Suppressor macrophage (primary cell): ENCODE results near the gene METTL25.
A peak's percentile ranks its signal among the peaks of the same experiment; 100 is the strongest.

Experiments
- DNase-seq, 4 experiments: peaks; one replicate each; pipeline ENCODE4 v3.0.0-alpha.2; 2020 to 2022

METTL25 gene

DNA sequence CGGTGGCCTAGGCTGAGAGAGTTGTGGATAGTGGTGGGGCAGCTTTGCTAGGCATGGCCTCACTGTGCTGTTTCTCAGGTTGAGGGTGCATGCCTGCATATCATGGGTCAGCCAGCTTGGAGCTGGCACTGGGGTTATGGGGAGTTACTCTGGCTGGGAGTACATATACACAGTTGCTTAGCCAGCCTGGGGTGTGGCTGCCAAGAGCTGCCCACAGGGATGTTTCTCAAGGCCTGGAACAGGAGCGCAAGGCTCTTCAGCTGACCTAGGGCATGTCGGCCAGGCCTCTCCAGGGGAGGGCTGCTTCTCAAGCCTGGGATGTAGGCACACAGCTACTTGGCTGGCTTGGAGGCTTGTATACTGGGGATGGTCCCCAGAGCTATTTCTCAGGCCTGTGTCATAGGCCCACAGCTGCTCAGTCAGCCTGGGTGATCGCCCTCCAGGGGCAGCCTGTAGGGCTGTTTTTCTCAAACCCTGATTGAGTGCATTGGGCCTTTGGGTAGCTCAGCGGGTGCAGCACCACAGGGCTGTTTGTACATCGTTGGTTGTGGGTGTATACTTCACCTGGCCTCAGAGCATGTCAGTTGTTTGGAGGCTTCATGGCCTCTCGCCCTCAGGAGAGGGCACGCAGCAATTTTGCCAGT lies 114.9 kb downstream of the METTL25 start:
- DNase-seq = no peak

DNA sequence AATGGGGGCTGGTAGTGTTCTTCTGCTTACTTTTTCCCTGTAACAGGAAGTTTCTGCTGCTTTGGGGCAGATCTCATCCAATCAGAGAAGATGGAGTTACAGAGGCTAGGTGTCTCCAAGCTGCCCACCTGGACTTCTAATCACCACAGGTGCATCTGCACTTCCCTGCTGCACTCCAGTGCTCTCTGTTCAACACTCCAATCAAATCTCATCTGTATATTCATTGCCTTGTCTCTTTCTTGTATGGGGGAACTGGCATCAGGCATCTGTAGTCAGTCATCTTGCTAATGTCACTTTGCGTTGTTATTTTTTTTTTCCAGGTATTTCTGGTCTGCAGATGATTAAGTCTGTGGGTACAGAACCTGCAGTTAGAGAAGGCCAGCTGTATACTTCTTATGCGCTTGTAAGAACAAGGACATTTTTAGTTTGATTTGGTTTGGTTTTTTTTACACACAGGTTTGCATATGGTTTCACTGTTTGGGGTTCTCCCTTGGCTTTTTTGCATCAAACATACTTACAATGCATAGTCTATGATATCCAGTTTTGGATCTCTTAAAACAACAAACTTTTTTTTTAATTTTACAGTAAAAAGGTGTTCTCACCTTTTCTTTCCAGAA lies 116.0 kb downstream of the METTL25 start:
- no peak for DNase-seq

DNA sequence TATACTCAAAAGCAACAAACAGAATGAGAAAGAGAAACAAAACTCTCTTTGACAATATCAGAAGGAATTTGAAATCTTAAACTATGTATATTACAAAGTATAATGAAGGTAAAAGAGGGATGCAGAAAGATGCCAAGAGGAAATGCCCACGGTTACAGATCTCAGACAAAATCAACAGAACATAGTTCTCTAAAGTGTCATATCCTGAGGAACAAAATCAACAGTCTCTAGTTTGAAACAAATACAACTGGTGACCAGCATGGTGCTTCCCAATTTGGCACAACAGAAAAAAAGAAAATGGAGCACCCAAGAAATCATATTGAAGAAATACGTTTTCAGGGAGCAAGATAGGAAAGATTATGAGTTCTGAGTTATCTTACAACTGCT lies 116.5 kb downstream of the METTL25 start:
- DNase-seq = no peak

DNA sequence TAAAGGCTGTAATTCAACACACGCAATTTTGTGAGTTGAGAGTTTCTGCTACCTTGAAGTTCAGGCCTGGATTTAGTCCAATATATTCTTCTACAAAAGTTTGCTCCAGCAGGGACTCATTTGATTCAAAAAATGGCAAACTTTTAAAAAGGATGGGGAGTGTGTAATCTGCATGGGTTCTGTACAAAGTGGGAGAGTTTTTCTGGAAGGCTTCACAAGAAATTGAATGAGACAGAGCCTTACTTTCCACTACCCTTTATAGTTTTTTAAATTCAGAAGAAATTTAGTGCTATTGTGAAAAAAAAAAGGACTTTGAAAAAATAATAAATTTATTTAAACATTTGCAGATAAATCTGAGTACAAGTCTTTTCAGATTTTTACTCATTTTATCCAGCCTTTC lies 116.9 kb downstream of the METTL25 start:
- no peak for DNase-seq

DNA sequence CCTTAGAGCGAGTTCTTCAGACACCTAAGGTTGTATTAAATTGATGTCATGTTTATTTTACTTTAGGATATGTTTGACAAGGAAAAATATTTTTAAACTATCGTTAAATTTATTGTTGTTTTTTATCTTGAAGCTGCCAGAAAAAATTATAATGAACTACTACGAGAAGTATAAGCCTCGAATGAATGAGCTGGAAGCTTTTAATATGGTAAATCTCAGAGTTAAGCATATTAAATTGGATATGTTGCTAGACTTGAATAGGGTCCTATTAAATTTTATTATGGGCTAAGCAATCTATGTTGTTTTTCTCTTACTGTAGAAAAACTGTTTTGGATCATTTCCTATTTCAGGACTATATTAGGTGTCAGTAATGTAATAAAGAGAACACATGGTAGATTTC lies 118.2 kb downstream of the METTL25 start:
- no peak for DNase-seq

DNA sequence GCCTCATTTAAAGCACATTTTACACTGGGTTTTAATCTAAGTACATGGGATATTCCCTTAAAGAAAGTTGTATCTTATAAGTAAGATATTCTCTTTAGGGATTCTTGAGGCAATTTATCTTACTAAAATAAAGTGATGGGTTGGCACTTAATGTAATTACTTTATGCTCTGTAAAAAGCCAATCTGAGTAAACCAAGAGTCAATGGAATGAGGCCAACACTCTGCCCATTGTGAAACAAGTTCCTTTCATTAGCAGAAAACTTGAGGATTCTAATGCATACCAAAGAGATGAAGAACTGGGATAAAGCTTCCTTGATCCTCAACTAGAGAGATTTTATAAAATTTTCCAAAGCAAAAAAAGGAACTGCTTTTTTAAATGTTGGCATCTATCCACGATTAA lies 121.2 kb downstream of the METTL25 start:
- no peak for DNase-seq

DNA sequence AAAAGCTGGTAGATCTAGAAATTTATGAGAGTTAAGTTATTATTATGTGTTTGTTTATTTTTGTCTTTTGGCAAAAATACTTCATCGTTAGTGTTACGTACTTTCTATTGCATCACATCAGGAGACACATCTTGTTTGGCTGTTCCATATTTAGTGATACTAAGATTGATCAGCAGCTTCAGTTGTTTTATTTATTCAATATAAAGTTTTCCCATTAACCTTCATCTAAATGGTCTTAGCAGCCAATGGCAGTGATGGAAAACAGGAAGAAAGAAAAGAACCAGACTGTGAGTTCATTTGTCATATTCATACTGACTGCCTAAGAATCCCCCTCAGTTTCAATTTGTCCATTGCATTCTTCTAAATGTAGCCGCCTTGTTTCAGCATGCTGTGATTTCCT lies 122.3 kb downstream of the METTL25 start:
- DNase-seq = no peak

DNA sequence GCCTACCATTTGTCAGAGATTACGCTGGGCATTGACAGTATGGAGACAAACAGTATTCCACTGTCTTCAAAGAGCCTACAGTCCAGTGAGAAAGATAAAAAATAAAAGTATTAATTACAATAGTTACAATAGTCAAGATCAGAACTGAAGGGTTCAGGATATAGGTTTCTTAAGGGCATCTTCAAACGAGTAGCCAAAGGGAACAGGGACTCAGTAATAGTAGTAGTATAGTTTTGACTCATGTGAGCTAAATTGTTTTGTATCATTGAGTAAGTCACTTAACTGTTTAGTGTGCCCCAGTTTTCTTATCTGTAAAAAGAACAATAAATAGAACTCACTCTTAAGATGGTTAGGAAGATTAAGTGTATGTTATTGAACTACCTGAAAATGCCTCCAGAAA lies 123.6 kb downstream of the METTL25 start:
- no peak for DNase-seq

DNA sequence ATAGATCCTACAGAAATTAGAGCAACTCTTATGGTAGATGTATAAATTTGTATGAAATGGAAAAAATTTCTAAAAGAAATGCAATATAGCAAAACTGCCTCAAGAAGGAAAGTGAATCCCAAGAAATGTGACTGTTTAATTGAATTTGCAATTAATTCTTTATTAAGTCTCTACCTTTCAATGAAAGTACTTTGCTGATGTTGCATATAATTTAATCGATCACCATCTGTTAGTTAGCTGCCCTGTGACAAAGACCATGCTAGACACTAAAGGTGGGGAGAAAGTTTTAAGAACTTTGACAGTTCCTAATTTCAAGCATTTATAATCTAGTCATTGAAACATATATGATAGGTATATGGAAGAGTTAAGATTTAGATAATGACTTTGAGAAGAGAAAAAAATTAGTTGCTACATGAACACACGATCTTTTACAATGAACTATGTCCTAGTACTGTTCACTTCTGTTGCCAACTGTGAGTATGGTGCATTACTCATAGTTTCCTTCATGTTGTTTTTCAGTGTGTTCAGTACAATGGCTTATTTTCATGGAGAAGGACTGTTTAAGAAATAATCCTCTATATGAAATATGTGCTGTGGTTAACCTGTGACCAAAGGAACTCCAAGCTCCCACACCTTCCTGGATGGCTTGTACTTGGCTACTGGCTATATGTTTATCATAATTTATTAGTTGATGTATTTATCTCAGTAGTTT lies 128.4 kb downstream of the METTL25 start:
- DNase-seq = no peak

DNA sequence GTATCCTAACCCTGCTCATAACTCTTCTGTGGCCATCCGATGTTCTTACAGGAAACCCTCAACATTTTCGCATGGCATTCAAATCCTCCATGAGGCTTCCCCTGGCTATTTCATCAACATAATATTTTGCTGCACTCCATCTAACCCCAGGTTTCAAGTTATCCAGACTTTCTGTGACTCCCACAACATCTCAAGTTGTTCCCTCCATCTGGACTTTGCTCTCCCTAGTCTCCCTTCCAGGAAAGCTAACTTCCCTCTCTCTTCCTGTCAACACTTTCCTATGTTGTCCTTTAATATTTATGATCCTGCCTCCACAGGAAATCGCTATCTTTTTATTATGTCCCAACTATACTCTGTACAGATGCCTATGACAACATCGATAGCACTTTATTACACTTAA lies 146.1 kb downstream of the METTL25 start:
- no peak for DNase-seq

DNA sequence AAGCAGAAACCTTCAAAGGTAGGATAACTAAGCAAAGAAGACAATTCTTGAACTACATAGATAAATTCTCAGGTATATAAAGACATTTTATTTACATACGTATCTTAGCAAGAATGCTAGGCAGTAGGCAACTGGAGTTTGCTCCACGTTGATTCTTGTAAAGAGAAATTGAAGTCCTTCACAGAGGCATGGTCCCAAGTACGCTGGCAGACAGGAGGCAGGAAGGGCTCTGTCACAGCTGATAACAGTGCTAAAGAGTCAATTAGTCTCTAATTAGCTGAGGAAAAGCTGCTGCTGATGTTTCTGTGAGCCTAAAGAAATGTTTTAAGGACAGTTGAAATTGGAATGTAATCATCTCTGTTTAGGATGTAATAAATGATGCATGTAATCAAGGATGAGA lies 146.8 kb downstream of the METTL25 start:
- DNase-seq = no peak

DNA sequence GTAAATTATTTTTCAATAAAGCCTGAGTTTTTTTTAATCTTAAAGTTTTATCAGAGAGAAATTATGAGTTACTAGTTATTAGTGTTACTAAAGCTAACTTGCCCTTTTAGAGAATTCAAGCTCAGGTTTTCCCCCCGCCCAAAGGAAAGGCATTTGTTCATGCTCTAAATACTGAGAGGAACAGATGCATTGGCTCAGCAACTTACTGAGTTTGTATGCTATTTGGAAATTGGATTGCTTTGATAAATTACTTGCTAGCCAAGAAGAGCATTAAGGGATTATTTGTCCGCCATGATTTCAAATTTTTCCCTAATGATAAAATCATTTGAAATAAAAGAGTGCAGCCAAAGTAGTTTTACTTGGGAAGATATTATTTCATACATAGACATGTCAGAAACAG lies 149.4 kb downstream of the METTL25 start:
- no peak for DNase-seq

DNA sequence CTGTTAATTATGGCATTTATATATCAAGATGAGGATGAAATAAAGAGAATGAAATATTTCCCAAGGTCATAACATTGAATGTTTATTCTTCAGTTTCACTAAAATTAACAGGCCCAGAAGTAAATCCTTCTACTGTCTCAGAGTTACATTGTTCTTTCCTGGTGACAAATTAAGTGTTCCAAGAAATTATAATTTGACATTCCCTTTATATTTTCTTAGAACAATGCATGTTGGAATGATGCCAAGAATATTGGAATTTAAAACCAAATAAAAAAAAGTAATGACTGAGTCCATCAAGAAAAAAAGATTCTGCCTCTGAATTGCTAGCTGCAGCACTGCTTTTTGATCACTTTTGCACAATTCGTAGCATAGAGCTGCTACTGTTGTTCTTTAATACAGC lies 152.1 kb downstream of the METTL25 start:
- DNase-seq = no peak

DNA sequence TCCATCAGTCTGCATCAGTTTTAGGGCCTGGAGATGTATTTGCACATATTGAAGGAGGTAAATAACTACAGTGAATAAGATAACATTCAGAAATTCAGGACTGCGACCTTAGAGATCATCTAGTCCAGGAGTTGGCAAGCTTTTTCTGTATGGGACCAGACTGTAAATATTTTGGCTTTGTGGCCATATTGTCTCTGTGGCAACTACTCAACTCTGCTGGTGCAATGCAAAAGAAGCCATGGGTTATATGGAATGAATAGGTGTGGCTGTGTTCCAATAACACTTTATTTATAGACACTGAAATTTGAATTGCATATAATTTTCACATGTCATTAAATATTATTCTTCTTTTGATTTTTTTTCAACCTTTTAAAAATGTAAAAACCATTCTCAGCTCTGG lies 156.6 kb downstream of the METTL25 start:
- no peak for DNase-seq

DNA sequence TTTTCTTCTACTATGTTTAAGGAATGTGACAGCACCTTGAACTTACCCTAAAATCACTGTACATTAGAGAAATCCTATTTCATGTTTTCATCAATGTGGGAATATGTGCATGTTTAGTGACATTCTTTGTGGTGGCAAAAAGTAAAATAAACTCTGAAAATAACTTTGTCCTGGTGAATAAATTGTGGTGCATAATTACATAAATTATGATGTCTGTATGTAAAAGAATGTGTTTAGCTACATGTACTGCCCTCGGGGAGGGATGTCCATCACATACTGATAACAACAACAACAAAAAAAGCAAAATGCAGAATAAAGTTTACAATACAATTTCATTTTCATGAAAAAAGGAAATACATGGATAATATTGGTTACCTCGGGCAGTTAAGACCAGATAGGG lies 157.3 kb downstream of the METTL25 start:
- DNase-seq = no peak

DNA sequence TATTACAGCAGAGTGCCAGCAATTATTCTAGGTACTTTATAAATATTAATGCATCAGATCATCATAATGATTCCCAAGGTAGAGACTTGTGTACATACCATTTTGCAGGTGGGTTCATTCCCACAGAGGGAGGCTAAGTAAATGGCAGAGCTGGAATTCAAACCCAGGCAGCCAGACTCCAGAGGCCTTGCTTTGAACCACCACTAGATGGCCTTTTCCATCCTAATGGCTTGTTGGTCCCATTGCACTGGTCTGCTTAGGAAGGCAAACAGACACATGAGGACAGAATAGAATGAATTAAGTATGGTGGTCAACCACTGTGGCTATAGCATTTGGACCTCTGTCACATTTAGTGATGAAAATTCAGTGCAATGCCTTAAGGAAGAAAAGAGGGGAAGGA lies 158.7 kb downstream of the METTL25 start:
- DNase-seq = peak; percentile 6 to 22 (median 17)

DNA sequence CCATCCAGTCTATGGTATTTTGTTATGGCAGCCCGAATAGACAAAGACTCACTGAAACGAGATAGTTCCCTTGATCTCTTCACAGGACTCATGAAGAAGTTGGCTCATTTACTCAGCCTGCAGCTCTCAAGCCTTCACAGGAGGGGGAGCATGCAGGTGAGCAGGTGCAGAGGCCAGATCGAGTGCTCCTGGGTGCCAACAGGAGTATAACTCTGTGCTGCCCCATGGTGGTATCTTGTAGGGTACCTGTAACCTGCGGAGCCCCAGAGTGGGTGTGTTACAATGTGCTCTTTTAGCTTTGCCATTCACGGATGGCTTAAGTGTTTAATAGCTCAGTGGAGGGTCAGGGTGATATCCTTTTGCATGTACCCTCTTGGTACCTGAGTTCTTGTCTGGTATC lies 159.5 kb downstream of the METTL25 start:
- DNase-seq = no peak

DNA sequence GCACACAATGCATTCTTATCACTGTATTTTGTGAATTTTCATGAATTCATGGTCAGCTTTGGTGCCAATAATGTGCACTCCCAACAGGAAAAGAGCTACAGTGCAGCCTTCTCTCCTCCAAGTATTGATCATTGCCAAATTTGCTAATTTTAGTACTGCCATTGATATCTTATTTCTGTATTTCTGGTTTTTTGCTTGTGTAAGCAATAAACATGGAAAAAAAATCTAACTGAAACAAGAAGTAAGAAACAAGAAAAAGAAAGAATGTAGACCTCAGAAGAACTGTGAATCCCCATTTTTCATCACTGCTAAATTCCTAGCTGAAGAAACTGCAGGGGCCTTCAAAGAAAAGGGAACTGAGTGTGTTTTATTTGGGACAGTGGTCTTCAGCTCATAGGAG lies 161.2 kb downstream of the METTL25 start:
- DNase-seq = no peak

DNA sequence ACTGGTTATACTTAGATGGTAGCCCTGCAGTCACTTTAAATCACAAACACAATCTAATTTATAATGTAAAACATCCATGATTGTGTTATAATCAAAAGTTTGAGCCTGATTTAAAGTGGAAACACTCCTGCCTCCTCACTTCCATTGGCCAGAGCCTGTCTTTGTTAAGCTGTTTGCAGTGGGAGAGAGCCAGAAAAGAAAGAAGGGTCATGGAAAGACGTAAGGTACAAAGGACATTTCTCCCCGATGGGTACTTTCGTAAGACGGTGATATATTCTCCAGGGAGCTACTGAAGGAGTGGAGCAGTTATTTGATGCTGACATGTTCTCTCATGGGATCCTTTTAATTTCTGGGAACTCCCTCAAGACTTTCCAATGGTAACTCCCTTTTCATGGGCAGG lies 164.0 kb downstream of the METTL25 start:
- DNase-seq = no peak

DNA sequence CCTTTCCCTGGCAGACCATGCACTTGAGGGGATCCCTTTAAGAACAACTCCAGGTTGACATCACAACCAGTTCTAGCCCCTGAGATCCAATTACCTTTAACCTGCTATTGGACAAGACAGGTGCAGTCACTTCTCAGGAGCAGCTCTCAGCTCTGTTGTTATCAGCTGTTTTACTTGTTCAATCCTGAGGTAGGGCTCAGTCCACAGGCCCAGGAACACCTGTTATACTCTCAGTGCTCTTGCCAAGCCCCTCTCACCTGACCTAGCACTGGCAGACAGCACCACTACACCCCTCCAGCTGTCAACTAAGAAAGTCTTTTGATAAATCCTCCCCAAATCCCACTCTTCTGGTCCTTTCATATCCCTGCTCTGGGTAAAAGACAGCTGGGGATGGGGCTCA lies 164.4 kb downstream of the METTL25 start:
- DNase-seq = no peak

DNA sequence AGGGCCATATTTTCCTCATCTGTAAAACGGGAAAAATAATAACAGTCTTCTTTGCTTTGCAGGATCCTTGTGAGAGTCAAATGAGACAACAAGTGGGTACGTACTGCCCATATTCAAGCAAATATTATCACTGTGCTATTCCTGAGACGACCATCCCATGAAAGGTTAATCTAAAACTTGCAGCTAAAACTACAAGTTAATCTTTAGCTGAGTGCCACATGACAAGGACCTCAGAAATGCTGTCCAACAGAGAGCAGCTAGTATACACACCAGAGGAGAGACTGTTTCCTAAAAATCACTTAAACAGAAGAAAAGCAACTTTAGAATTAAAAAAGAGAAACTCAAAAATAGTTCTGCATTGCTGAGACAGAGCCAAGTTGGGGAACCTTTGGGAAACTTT lies 165.7 kb downstream of the METTL25 start:
- DNase-seq = no peak

DNA sequence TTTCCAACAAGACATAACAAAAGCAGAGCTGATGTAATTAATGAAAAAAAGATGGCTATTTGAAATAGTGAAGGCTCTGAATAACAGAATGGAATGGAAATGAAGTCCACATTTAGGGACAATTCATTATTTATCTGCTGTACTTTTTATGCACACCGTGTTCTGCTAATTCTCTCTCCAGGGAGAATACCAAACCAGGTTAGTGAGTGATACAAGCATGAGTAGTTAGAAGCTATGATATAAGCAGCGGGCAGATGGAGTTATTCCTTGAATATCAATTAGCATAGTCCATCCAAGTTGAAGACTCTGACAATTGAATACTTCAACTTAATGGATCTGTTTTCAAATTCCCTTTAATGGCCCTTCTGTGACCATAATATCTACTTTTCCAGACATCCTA lies 166.3 kb downstream of the METTL25 start:
- no peak for DNase-seq

DNA sequence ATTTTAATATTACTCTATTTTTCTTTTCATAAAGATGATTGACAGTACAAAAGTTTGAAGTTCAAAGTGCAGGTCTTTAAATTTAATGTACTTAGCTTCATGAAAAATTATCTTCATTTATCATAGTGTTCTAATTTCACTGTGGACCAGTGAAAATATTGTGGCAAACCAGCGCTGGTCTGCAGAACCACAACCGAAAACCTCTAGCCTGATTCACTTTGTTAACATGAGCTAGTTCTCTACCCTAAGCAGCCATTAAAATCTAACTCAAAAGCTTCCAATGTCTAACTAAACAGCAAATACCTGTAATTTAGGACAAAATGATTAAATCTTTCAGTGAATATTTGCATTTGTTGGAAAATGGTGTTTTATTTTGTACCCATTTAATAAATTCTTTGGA lies 167.3 kb downstream of the METTL25 start:
- no peak for DNase-seq

DNA sequence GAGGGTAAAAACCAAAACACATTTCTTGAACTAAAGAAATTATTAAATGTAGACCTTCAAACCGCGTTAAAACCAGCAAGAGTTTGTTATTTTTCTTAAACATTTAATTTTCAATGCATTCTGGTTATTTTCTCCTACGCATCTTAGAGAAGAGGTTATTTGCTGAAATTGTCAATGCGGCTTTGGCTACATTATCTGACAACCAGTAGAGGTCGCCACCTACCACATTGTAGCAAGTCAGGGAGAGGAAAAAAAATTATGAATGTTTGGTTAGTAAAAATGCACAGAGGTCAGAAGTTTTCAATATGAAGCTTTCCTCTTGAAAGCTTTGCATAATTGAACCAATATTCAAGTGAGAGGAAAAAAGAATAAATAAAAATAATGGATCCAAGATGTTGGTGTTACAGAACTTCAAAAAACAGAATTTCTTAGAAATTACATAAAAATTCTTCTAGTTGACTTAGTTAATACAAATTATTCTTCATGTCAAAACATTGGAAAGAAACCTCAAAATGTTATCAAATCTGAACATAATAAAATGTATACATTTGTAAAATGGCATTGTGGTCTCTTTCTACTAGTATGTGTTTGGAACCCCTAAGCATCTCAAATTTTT lies 168.9 kb downstream of the METTL25 start:
- peak; percentile 49 to 77 (median 56) for DNase-seq
